OCI-LY7 (cell line): ENCODE results near the gene SBNO1. TPM values are rescaled to one million over a fixed set of nuclear protein-coding genes. Genes with fewer than 3 reads are reported as not detected.
A peak's percentile ranks its signal among the peaks of the same experiment; 100 is the strongest.

ENCODE experiments used
- BruUV-seq: library from RNA; stranded (reverse); fragments of 400-500 nt; replicated peaks from 2 replicates; lab custom pipeline; 2021; lab: Mats Ljungman, UMichigan
- CTCF ChIA-PET: fragments of 300-600 bp; sonication (Branson Sonifier 250); formaldehyde crosslinking; loops from one replicate; lab custom pipeline; 2022; ENCODE audit warnings: antibody characterized with exemption; ENCODE audit not compliant: unreplicated experiment; lab: Charles Lee
- POLR2A ChIA-PET: fragments of 300-600 bp; sonication (Branson Sonifier 250); formaldehyde crosslinking; loops from one replicate; lab custom pipeline; 2022; ENCODE audit warnings: antibody characterized with exemption; lab: Charles Lee
- DNase-seq: peaks from one replicate; pipeline ENCODE4 v3.0.0-alpha.2; 2015; ENCODE audit warnings: low spot score
- H2AFZ ChIP-seq: fragments of 200-600 bp; sonication (generic), shearing (Covaris generic); 2 replicates; pipeline ENCODE4 v1.6.1; 2014; ENCODE audit warnings: mild to moderate bottlenecking, antibody characterized with exemption, low read length, moderate library complexity
- H3K27ac ChIP-seq: fragments of 200-600 bp; sonication (generic); 2 replicates; pipeline ENCODE4 v1.5.1; 2014; ENCODE audit warnings: mixed run types, low read depth, mild to moderate bottlenecking, moderate library complexity, low read length, inconsistent platforms; ENCODE audit not compliant: poor library complexity, severe bottlenecking
- H3K36me3 ChIP-seq: fragments of 200-600 bp; sonication (generic); 2 replicates; pipeline ENCODE4 v1.6.1; 2014; ENCODE audit warnings: mild to moderate bottlenecking, antibody characterized with exemption, low read length, moderate library complexity, mixed read lengths; ENCODE audit not compliant: insufficient read depth
- H3K4me1 ChIP-seq: fragments of 200-600 bp; sonication (generic); 2 replicates; pipeline ENCODE4 v1.5.1; 2014; ENCODE audit warnings: mild to moderate bottlenecking, low read length; ENCODE audit not compliant: insufficient read depth, poor library complexity, severe bottlenecking
- H3K4me2 ChIP-seq: fragments of 200-600 bp; sonication (generic); 2 replicates; pipeline ENCODE4 v1.6.1; 2014; ENCODE audit warnings: mild to moderate bottlenecking, low read length
- H3K4me3 ChIP-seq: fragments of 200-600 bp; sonication (generic); 2 replicates; pipeline ENCODE4 v1.5.1; 2014; ENCODE audit warnings: mild to moderate bottlenecking, low read depth, low read length; ENCODE audit not compliant: poor library complexity, severe bottlenecking
- H3K79me2 ChIP-seq: fragments of 200-600 bp; sonication (generic); 2 replicates; pipeline ENCODE4 v1.6.1; 2016; ENCODE audit warnings: low read depth, mild to moderate bottlenecking, low read length, moderate library complexity, mixed read lengths; ENCODE audit not compliant: insufficient read depth
- H3K9me2 ChIP-seq: fragments of 200-600 bp; sonication (generic); 2 replicates; pipeline ENCODE4 v1.6.1; 2016; ENCODE audit warnings: mild to moderate bottlenecking, low read length, mixed read lengths; ENCODE audit not compliant: insufficient read depth
- H3K9me3 ChIP-seq: fragments of 200-600 bp; sonication (generic); 2 replicates; pipeline ENCODE4 v1.6.1; 2014; ENCODE audit warnings: mild to moderate bottlenecking, mixed run types, low read length, mixed read lengths
- H4K20me1 ChIP-seq: fragments of 200-600 bp; sonication (generic); 2 replicates; pipeline ENCODE4 v1.6.1; 2014; ENCODE audit warnings: mild to moderate bottlenecking, antibody characterized with exemption, low read length, moderate library complexity, mixed read lengths; ENCODE audit not compliant: insufficient read depth
- EZH2phosphoT487 ChIP-seq: fragments of 200-600 bp; sonication (generic); IDR thresholded peaks from 2 replicates; pipeline ENCODE4 v1.6.1; 2018; ENCODE audit warnings: low read depth, borderline replicate concordance, mild to moderate bottlenecking, mixed run types, antibody characterized with exemption, low read length, moderate library complexity, mixed read lengths
- intact Hi-C: fragments of 100-400 bp; cut with micrococcal nuclease; formaldehyde crosslinking; loops from one replicate; pipeline ENCODE4 v1.10.0; 2022; ENCODE audit not compliant: unreplicated experiment
- total RNA-seq, 2 experiments: library from RNA; depleted of rRNA in 1 of 2; stranded (reverse); fragments of >200 nt in 1 of 2; shearing (Covaris generic) in 1 of 2; gene quantifications; 2 replicates each; pipeline ENCODE4 v1.2.3, GENCODE V29; 2014 to 2022
- TF ChIP-seq, protein P1 (sequence below): fragments of 200-600 bp; sonication (generic); conservative IDR thresholded peaks from 2 replicates; pipeline ENCODE4 v1.5.1; 2014; ENCODE audit warnings: mild to moderate bottlenecking, antibody characterized with exemption, low read length, moderate library complexity, mixed read lengths

SBNO1 gene
- total RNA-seq, 2 experiments from 2014 or later = 23.7 to 57.3 TPM

DNA sequence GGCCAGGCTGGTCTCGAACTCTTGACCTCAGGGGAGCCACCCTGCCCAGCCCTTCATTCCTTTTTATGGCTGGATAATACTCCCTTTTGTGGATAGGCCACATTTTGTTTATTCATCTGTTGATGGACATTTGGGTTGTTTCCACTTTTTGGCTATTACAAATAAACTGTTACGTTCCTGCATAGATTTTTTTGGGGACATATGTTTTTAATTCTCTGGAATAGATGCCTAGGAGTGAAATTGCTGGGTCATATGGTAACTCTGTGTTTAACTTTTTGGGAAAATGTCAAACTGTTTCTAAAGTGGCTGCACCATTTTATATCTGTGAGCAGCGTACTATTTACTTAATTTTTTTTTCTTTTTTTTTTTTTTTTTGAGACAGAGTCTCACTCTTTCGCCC lies 29.1 kb upstream of the SBNO1 start:
- no peak for TF ChIP-seq EZH2phosphoT487
- Histone ChIP-seq H4K20me1 (no peaks in the 10 kb centered on the region), H3K27ac (no peak overlapping the region), H3K36me3 (peaks cover 91% of the 10 kb centered on the region), H3K9me3 (no peaks in the 10 kb centered on the region), H3K4me3 (no peak overlapping the region), H3K4me2 (no peak overlapping the region), H3K79me2 (peaks cover 14% of the 10 kb centered on the region; the same call in 1 of the 2 replicates), H3K4me1 (peaks cover 10% of the 10 kb centered on the region), H3K9me2 (no peaks in the 10 kb centered on the region), H2AFZ (no peak overlapping the region)
- BruUV-seq = no TSS peak
- ChIA-PET POLR2A (interaction anchor here (0.8 kb wide), 1 partner anchor 21 kb away, joined by 3 read pairs; no protein-coding TSS in a partner anchor), CTCF (no interaction called here)
- intact Hi-C loops = no loop called here
- DNase-seq = no peak

DNA sequence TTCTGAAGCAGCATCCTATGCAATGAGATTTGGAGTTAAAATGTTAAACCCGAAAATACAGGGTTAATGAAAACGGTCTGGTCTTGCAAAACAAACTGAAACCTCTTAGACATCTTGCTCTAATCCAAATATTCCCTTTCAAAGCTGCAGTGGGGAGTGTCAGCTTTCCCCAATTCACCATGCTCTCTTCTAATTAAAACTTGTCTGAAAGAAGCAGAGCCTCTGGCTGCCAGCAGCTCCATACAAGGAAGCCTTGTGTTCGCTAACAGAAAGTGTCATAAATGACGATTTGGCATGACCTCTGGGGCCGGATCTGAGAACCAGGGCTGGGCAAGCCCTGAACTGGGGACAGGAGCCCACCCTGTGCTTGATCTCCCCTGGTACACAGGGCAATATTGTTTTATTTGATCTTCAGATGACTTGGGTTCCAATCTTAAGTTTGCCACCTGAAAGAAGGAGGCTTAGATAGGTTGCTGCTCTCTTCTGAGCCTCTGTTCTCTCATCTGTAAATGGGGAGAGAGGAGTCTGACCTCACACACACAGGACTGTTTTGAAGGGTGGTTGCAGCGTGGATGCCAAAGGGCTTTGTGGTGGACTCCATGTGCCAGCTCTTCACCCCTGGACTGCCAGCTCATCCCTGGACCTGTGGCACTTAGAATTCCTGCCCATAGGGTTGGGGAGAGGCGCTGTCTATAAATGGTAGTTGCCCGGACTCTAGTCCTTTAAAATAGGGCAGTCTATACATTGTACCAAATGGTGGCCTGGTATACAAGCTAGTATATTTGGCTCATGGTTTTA lies 27.1 kb upstream of the SBNO1 start:
- intact Hi-C loops = no loop called here
- no TSS peak for BruUV-seq
- POLR2A ChIA-PET = interaction anchor here (1.2 kb wide), 2 partner anchors 15 to 18 kb away, joined by 3 to 5 read pairs; no protein-coding TSS in a partner anchor
- Histone ChIP-seq H3K4me2 (no peak overlapping the region), H4K20me1 (no peaks in the 10 kb centered on the region), H3K4me1 (peaks cover 24% of the 10 kb centered on the region), H3K9me3 (no peaks in the 10 kb centered on the region), H2AFZ (no peak overlapping the region), H3K9me2 (no peaks in the 10 kb centered on the region), H3K4me3 (no peak overlapping the region), H3K27ac (no peak overlapping the region), H3K36me3 (peaks cover 71% of the 10 kb centered on the region), H3K79me2 (peaks cover 26% of the 10 kb centered on the region; the same call in 1 of the 2 replicates)
- CTCF ChIA-PET = no interaction called here
- no peak for TF ChIP-seq EZH2phosphoT487
- TF ChIP-seq, protein P1, sequence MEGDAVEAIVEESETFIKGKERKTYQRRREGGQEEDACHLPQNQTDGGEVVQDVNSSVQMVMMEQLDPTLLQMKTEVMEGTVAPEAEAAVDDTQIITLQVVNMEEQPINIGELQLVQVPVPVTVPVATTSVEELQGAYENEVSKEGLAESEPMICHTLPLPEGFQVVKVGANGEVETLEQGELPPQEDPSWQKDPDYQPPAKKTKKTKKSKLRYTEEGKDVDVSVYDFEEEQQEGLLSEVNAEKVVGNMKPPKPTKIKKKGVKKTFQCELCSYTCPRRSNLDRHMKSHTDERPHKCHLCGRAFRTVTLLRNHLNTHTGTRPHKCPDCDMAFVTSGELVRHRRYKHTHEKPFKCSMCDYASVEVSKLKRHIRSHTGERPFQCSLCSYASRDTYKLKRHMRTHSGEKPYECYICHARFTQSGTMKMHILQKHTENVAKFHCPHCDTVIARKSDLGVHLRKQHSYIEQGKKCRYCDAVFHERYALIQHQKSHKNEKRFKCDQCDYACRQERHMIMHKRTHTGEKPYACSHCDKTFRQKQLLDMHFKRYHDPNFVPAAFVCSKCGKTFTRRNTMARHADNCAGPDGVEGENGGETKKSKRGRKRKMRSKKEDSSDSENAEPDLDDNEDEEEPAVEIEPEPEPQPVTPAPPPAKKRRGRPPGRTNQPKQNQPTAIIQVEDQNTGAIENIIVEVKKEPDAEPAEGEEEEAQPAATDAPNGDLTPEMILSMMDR = no peak
- DNase-seq = no peak

DNA sequence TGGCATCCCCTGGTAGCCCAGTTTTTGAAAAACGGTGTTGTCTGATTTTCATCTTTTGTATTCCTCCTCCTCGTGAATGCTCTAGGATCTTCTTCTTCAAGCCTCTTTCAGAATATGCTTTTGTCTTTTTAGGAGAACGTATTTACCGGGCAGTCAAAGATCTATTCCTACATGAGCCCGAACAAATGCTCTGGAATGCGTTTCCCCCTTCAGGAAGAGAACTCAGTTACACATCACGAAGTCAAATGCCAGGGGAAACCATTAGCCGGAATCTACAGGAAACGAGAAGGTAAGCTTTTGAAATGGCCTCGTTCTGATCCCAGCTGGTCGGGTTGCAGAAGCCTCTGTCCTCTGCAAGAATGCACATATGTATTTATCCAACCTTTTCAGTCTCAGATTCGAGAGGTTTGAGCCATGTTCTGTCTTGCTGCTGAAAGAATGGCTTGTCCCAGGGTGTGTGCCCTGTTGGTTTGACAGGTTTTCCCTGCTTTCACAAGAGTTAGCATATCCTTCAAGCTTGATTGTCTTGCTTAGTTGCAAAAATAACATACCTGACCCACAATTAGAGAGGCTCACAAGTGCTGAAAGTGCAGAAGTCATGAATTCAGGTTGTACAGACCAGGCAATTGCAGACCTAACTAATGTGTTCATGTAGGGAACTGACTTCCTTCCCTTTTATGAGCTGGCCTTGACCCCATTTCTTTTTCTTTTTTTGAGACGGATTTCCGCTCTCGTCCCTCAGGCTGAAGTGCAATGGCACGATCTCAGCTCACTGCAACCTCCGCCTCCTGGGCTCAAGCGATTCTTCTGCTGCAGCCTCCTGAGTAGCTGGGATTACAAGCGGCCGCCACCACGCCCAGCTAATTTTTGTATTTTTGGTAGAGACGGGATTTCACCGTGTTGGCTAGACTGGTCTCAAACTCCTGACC lies 26.1 kb upstream of the SBNO1 start:
- TSS peak; percentile 38 for BruUV-seq
- H3K27ac ChIP-seq = peak overlapping the region; percentile 50

More for the DNA sequence above, 26.1 kb upstream of the SBNO1 start:
- TF ChIP-seq EZH2phosphoT487 = no peak
- TF ChIP-seq, protein P1 = no peak
- no peaks in the 10 kb centered on the region for H3K9me2 ChIP-seq
- CTCF ChIA-PET = no interaction called here
- no peaks in the 10 kb centered on the region for H4K20me1 ChIP-seq
- peaks cover 34% of the 10 kb centered on the region for H3K4me1 ChIP-seq
- H3K9me3 ChIP-seq = no peaks in the 10 kb centered on the region
- peaks cover 36% of the 10 kb centered on the region for H3K79me2 ChIP-seq
- DNase-seq = no peak
- no peak overlapping the region for H2AFZ ChIP-seq
- H3K36me3 ChIP-seq = peaks cover 61% of the 10 kb centered on the region
- POLR2A ChIA-PET = interaction anchor here (1.2 kb wide), 2 partner anchors 16 to 19 kb away, joined by 3 to 5 read pairs; no protein-coding TSS in a partner anchor
- peak overlapping the region; percentile 90 for H3K4me3 ChIP-seq
- intact Hi-C loops = no loop called here
- peak overlapping the region; percentile 79 for H3K4me2 ChIP-seq
